ENCODE data around the gene DTNB.

The DTNB gene

DNA sequence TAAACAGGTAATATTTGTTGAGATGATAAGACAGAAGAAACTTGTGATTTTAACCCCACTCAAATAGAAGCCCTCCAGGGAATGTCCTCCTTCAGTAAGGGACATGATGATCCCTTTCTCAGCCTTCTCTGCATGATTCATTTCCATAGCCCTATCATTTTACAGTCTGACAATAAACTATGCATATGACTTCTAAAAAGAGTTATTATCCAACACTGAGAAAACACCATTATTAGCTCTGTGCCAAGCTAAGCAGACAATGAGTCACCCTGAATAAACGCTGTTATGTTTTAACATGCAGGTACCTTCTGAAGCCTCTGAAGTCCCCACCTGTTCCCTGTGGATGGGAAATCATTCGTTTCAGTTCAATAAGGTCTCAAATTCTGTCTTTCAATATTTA lies 54.7 kb downstream of the DTNB start:
- TF ChIP-seq TCF12 (IDR thresholded peaks at IDR 0.05; ENCODE audit: low read depth): peak; percentile 55; the same call in 1 of the 2 replicates
- TF ChIP-seq ZBTB7A (IDR thresholded peaks at IDR 0.05; ENCODE audit: low read depth): no peak
- no peak for TF ChIP-seq YY1 (IDR thresholded peaks at IDR 0.05; ENCODE audit: low read depth)
- 0 out of 2 replicates have a peak, but pooled peaks have one; percentile 43 for TF ChIP-seq FOXM1 (IDR thresholded peaks at IDR 0.05; ENCODE audit: borderline replicate concordance, low read depth)
- no peak for TF ChIP-seq EGR1 (IDR thresholded peaks at IDR 0.05)
- peak; percentile 35; the same call in 1 of the 2 replicates for TF ChIP-seq EP300 (IDR thresholded peaks at IDR 0.05; ENCODE audit: borderline replicate concordance)
- TF ChIP-seq RAD21 (IDR thresholded peaks at IDR 0.05; ENCODE audit: low read depth): no peak
- TF ChIP-seq TEAD4 (IDR thresholded peaks at IDR 0.05): peak; percentile 30; the same call in 1 of the 2 replicates
- peak; percentile 70 for TF ChIP-seq NFIC (IDR thresholded peaks at IDR 0.05)

DNA sequence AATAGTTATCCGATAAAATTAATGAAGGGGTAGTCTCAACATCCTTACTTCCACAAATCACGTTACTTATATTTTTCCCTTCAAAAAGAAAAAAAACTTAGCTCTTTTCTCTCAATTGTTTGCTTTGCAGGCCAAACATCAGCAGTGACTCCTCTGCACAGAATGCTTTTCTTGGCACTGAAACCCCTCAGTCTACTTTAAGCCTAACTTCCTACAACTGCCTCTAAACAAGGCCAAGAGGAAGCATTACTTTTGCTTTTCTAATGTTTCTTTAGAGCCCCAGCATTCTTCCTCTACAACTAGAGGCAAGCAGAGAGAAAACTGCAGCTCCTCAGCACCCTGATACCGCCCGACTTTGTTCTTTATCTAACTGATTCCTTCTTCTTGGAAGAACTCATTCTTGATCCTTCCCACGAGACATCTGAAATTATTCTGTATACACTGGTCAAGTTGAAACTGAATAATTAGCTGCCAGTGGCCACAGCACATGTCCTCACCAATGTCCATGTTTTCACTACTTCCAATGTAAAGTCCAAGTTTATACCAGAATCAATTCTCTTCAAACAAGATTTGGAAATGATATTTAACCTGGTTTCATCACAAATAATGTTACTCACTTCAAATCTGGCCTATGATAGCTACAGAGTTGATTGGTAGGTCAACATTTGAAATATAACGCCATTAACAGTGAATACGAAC lies 55.3 kb downstream of the DTNB start:
- no peak for TF ChIP-seq NFIC (IDR thresholded peaks at IDR 0.05)
- TF ChIP-seq TCF12 (IDR thresholded peaks at IDR 0.05; ENCODE audit: low read depth): no peak
- no peak for TF ChIP-seq TEAD4 (IDR thresholded peaks at IDR 0.05)
- TF ChIP-seq, protein P1, sequence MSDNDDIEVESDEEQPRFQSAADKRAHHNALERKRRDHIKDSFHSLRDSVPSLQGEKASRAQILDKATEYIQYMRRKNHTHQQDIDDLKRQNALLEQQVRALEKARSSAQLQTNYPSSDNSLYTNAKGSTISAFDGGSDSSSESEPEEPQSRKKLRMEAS (IDR thresholded peaks at IDR 0.05): no peak
- no peak for TF ChIP-seq RAD21 (IDR thresholded peaks at IDR 0.05; ENCODE audit: low read depth)
- no peak for TF ChIP-seq CREB1 (IDR thresholded peaks at IDR 0.05; ENCODE audit: low read depth)
- TF ChIP-seq EGR1 (IDR thresholded peaks at IDR 0.05): no peak
- no peak for TF ChIP-seq CEBPB (IDR thresholded peaks at IDR 0.05)
- TF ChIP-seq ZBTB7A (IDR thresholded peaks at IDR 0.05; ENCODE audit: low read depth): no peak
- TF ChIP-seq EP300 (IDR thresholded peaks at IDR 0.05; ENCODE audit: borderline replicate concordance): no peak
- TF ChIP-seq, protein P2, sequence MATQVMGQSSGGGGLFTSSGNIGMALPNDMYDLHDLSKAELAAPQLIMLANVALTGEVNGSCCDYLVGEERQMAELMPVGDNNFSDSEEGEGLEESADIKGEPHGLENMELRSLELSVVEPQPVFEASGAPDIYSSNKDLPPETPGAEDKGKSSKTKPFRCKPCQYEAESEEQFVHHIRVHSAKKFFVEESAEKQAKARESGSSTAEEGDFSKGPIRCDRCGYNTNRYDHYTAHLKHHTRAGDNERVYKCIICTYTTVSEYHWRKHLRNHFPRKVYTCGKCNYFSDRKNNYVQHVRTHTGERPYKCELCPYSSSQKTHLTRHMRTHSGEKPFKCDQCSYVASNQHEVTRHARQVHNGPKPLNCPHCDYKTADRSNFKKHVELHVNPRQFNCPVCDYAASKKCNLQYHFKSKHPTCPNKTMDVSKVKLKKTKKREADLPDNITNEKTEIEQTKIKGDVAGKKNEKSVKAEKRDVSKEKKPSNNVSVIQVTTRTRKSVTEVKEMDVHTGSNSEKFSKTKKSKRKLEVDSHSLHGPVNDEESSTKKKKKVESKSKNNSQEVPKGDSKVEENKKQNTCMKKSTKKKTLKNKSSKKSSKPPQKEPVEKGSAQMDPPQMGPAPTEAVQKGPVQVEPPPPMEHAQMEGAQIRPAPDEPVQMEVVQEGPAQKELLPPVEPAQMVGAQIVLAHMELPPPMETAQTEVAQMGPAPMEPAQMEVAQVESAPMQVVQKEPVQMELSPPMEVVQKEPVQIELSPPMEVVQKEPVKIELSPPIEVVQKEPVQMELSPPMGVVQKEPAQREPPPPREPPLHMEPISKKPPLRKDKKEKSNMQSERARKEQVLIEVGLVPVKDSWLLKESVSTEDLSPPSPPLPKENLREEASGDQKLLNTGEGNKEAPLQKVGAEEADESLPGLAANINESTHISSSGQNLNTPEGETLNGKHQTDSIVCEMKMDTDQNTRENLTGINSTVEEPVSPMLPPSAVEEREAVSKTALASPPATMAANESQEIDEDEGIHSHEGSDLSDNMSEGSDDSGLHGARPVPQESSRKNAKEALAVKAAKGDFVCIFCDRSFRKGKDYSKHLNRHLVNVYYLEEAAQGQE (IDR thresholded peaks at IDR 0.05; ENCODE audit: low read depth): no peak
- no peak for TF ChIP-seq YY1 (IDR thresholded peaks at IDR 0.05; ENCODE audit: low read depth)
- TF ChIP-seq FOXM1 (IDR thresholded peaks at IDR 0.05; ENCODE audit: borderline replicate concordance, low read depth): no peak
- no peak for TF ChIP-seq TAF1 (IDR thresholded peaks at IDR 0.05; ENCODE audit: low read depth)
- TF ChIP-seq, protein P3, sequence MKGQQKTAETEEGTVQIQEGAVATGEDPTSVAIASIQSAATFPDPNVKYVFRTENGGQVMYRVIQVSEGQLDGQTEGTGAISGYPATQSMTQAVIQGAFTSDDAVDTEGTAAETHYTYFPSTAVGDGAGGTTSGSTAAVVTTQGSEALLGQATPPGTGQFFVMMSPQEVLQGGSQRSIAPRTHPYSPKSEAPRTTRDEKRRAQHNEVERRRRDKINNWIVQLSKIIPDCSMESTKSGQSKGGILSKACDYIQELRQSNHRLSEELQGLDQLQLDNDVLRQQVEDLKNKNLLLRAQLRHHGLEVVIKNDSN (IDR thresholded peaks at IDR 0.05): no peak

DNA sequence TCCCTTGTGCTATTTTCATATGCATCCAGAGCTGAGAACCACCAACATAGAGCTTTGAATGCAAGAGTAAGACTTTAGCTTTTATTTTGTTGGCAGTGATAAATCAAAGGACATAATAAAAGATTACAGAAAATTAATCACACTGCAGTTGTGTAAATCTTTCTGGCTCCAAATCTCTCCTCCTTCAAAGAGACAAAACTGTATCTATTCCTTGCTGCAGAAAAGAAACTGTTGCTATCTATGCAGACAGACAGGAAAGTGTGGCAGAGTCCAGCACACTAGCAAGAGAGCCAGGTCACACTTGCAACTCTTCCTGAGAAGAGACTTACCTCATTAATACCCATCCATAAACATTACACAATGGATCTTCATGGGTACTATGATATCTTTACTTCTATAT lies 57.5 kb downstream of the DTNB start:
- TF ChIP-seq, protein P2 (IDR thresholded peaks at IDR 0.05; ENCODE audit: low read depth): no peak
- TF ChIP-seq, protein P3 (IDR thresholded peaks at IDR 0.05): no peak
- TF ChIP-seq FOXM1 (IDR thresholded peaks at IDR 0.05; ENCODE audit: borderline replicate concordance, low read depth): no peak
- TF ChIP-seq YY1 (IDR thresholded peaks at IDR 0.05; ENCODE audit: low read depth): no peak
- no peak for TF ChIP-seq CREB1 (IDR thresholded peaks at IDR 0.05; ENCODE audit: low read depth)

DNA sequence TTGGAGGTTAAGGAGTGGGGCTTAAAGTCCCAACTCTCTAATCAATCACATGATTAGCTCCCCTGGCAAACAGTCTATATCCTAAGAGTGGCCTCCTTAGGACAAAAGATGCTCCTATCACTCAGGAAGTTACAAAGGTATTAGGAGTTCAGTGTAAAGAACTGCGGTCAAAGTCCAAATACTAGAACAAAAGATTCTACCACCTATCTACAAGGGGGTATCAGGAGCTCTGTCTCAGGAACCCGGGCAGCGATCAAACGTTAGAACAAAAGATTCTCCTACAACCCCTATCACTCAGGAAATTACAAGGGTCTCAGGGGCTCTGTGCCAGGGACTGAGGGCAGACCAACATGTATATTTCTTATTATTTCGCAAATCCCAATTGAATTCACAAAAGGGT lies 58.0 kb downstream of the DTNB start:
- TF ChIP-seq RAD21 (IDR thresholded peaks at IDR 0.05; ENCODE audit: low read depth) (no peak), CREB1 (IDR thresholded peaks at IDR 0.05; ENCODE audit: low read depth) (no peak), YY1 (IDR thresholded peaks at IDR 0.05; ENCODE audit: low read depth) (no peak), TCF12 (IDR thresholded peaks at IDR 0.05; ENCODE audit: low read depth) (no peak), EP300 (IDR thresholded peaks at IDR 0.05; ENCODE audit: borderline replicate concordance) (no peak)

DNA sequence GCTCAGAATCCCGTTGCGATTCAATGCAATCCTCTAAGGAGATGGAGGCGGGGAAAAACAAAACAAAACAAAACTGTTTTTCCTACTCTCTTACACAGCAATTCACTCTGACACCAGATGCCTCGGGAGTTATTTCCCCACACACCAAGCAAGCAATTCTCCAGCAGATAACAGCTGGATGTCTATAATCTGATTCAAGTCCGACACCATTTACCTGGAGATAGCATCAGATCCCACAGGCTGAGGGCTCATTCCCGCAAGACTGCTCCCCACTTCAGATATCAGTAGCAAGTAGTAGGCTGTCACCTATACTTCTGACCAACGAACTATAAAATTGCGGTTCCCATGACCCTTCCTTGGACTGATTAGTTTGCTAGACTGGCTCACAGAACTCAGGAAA lies 58.7 kb downstream of the DTNB start:
- TF ChIP-seq, protein P1 (IDR thresholded peaks at IDR 0.05): no peak
- TF ChIP-seq NFIC (IDR thresholded peaks at IDR 0.05) (no peak), EP300 (IDR thresholded peaks at IDR 0.05; ENCODE audit: borderline replicate concordance) (no peak), CREB1 (IDR thresholded peaks at IDR 0.05; ENCODE audit: low read depth) (no peak), FOXM1 (IDR thresholded peaks at IDR 0.05; ENCODE audit: borderline replicate concordance, low read depth) (no peak), TEAD4 (IDR thresholded peaks at IDR 0.05) (no peak)
- TF ChIP-seq, protein P2 (IDR thresholded peaks at IDR 0.05; ENCODE audit: low read depth): no peak
